ENCODE results near the gene NFASC.

NFASC gene

DNA sequence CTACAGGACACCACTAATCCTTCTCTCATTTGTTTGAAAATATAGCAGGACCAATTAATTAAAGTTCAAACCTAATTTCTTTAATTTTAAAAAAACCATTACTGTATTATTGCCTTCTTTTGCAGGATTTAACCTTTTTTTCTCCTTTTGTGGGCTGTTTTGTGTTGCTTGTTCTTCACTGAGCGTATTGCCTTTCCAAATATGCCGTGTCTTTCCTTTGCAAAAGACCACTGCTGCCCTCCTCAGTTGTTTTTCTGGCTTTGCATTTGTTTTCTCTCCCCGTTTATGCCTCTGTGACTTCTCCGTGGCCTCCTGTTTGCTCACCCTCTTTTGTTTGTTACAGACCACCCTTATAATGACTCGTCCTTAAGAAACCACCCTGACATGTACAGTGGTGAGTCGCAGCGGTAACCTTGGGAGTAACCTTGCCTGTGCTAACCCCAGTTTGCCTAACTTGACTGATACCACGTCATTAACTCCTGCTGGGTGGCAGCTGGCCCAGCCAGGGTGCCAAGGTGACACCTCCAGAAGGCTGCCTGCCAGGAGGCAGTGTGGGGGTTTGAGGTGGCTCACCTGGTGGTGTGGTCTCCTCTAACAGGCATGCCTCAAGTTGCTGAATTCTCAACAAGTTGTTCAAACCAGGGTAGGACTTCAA is 91.2 kb downstream of the NFASC start:
- DNase-seq: no peak

DNA sequence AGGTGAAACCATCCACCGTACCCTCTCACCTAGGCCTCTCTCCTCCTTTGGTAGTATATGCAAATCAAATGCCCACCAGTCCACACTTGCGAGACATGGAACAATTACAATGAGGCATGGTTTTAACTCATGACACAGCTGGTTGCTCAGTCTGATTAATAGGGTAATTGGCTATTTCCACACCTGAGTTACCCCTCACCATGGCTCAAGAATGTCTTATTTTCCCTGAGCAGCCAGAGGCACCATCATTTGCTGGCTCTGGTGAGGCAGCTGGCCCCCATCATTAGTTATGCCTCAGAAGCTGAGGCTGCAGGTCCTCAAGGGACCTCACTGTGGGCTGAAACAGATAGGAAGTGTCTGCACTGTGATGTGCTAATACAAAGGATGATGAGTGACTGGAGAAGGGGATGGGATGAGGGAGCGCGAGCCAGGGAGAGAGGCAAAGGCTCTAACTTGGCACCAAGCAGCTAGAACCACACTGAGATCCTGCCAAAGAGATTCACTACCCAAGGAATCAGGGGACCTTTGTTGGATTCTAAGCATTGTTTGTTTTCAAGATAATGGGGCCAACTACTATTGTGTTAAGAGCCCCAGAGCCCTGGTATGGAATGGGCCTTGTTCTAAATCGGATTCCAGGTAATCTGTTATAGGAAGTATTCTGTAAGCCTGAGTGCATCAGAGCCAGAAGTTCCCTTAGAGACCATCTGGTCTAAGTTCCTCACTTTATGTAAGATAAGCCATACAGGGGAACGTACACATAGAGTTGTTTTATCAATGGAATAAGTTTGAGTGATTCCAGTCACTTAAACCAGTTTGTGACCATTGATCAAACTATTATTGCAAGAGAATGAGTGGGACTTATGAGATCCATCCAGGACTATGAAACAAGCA is 92.3 kb downstream of the NFASC start:
- DNase-seq: no peak

DNA sequence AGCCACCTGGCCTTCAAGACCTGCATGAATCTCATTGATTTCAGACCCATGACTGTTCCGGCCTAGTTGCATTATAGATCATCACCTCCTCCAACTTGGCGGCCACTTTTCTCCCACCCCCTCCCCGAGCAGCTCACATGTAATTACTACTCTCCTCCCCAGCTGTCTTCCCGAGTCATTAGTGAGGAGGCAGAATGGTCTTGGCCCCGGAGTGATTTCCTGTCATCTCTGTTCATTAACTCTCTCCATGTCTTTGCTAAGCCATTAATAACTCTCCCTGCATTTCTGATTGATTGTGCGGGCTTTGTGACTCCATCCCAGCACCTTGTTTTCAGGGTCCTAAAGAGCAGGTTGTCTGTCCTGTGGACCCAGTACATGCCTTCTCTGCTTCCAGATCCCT is 96.8 kb downstream of the NFASC start:
- no peak for DNase-seq

DNA sequence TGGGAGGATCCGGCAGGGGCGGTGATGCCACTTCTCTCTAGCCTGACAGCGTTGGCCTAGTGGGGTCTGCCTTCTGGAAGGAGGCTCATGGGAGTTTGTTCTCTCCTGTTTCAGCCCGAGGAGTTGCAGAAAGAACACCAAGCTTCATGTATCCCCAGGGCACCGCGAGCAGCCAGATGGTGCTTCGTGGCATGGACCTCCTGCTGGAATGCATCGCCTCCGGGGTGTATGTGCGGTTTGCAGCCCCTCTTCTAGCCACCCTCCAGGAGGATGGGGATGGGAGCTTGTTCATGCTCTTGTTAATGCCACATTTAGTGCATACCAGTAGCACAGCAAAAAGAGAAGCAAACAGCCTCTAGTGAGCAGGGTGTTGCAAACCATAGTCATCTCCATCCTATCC is 97.5 kb downstream of the NFASC start:
- DNase-seq: no peak

DNA sequence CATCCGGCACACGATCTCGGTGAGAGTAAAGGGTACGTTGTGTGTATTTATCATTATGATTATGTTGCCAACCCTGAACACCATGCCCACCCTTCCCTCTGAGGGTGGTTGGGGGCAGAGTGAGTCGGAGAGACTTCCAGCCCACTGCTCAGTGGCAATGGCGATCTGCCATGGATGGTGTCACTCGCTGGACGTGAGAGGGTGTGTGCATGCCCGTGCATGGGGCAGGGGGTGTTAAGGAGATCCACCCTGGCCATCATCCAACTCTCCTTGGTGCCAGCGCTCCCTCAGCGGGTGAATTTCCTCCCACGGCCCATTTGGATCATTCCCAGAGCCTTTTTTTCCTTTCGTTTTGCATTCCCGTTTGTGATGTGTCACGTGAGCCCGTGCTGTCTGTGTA is 98.3 kb downstream of the NFASC start:
- DNase-seq: no peak

DNA sequence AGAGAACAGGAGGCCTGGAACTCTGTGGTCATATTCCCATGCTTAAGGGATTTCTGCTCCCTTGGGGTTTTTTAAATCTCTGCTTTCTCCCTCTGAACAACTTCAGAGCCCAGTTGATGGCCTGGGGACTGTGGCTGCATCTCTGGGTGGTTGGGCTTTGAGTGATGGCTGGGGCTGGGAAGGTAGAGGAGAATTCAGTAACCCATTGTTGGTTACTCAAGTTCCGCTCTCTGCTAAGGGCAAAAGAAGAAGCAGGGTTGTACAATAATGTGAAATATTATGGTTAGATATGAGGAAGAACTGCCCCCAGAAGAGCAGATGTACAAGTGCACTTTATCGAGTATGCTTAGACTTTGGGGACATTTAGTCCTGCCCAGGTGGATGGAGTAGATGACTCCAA is 100.3 kb downstream of the NFASC start:
- no peak for DNase-seq

DNA sequence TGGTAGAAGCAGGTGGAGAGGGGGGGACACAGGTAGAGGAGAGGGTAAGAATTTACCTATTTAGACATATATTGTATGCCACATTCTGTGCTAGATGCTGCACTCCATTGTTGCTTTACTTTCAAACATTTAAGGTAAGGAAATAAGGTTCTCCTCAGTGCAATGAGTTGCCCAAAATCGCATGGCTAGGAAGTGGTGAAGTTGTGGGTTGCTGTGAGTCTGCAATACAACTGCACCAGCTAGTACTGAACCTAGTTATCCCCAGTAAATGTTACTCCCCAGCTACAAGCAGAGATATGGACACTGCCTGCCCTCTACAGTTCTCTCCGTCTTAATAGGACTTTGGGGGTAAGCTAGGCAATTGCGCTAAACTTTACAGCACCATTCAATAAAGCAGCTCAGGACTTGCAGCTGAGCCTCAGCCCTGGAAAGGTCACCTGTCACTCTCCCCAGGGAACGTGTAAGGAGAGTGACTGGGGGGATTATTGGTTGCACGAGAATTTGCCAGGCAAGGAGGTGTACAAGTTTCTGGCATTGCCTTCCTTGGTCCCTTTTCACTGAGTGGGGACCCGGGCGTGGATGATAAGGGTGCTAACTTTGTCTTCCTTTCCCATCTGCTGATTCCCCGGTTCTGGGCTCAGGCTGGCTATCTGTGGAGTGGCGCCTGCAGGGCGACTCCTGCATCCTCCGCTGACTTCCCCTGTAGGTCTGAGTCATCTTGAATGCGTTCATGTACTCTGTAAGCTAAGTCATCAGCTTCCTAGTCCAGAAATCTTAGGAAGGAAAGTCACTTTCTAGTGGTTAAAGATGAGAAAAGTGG is 101.1 kb downstream of the NFASC start:
- no peak for DNase-seq

DNA sequence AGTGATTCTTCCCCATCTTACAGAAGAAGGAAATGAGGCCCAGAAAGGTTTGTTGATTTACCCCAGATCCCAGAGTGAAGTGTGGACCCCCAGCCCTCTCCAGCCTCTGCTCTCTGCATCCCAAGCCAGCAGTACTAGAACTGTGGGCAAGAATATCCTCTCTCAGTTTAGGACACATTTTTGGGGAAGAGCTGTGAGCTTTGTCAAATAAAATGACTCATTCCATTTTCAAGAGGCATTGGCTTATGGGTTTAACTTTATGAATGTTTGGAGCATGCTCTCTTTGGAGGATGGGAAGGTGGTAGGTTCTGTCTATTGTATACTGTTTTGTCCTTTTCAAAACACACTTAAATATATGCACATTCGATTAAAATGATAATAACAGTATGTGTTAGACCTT is 101.8 kb downstream of the NFASC start:
- DNase-seq: no peak

DNA sequence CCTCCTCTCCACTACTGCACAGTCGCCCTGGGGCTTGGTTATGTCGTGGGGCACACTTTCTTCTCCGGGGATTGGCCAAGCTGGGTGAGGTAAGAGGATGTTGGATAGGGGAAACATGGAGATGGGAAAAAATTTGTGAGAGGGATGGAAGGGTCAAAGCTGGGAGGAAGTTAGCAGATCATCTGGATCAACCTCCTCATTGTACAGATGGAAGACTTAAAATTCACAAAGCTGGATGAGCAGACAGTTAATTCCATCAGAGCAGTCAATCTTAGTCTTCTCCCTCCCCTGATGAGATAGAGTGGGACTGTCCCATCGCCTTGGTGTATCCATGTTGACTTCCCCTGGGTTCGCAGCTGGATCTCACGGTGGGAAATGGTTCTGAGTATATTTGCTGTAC is 102.8 kb downstream of the NFASC start:
- DNase-seq: no peak

DNA sequence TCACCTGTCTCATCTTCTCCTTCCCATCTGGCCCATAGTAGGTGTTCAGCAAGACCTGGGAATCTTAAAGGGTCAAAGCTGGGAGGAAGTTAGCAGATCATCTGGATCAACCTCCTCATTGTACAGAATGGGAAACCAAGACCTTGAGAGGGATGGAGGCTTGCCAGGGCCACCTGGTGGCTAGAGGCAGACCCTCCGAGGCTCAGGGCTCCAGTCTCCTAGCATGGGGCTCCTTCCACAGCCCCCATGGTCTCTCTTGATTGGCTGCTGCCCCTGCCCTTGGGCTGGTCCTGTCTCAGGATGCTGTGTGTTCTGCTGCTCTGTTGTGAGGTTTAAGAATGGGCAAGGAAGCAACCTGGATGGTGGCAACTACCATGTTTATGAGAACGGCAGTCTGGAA is 103.7 kb downstream of the NFASC start:
- no peak for DNase-seq

DNA sequence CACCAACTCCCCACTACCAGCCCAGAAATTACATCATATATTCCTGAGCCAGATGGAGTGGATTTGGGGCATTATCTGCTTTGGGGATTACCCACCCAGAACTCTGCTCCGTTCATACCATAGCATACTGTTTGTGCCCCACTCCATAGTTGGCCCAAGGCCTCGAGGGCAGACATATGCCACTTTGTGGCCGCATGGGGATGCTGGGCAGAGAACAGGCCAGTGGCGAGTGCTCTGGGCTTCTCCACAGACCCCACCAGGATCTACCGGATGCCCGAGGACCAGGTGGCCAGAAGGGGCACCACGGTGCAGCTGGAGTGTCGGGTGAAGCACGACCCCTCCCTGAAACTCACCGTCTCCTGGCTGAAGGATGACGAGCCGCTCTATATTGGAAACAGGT is 104.4 kb downstream of the NFASC start:
- DNase-seq: no peak

DNA sequence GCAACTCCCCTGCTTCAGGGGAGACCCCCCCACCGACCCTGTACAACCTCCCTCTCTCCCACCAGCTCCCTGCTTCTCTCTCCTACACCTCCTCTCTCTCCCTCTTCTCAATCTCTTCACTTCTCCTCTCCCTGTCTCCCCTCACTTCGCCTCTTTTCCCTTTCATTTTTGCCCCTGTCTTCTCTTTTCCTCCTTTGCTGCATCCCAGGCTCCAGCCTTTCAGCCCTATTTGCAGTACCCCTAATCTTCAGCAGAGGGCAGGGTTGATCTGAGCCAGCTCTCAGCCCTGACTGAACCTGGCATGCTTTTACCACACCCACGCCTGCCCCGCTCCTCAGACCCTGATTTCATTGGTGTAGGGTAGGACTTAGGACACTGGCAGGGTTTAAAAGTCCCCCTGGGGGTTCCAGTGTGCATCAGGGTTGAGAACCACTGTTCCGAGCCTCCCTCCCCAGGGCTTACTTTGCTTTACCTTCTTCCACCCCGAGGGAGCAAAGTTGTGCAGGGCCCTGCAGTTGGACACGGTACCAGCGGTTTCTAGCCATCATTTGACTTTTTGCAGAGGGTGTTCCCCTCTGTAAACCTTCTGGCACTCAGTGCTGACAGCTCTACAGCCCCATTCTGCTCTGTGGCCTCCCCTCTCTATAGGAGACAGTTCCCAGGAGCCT is 105.0 kb downstream of the NFASC start:
- peak; percentile 5 for DNase-seq

DNA sequence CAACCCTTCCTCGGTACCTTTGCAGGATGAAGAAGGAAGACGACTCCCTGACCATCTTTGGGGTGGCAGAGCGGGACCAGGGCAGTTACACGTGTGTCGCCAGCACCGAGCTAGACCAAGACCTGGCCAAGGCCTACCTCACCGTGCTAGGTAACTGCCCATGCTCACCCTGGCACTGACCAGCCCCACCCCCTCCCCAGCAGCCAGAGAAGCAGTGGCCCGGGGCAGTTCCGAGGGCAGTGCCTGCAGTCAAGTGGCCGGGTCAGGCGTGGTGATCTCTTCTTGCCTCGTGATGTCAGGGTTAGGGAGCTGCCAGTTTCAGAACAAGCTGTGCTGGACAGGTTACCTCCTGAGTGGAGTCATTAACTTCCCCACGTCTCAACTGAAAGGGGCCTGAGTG is 106.0 kb downstream of the NFASC start:
- no peak for DNase-seq

DNA sequence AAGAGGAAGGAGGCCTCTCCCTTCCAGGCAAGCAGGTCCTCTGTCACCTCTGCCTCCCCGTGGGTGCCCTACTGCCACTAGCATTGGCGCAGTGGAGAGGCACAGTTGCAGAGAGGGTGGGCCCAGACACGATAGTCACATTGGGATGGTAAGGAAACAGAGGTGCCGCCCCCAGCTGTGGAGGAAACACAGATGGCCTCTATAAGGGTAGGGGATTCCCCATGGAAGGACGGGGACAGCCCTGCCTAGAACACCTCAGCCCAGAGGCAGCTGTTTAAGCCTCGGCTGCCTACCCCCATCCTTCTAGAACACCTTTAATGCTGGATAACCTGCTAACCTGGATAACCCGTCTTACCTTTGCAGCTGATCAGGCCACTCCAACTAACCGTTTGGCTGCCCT is 106.7 kb downstream of the NFASC start:
- DNase-seq: no peak

DNA sequence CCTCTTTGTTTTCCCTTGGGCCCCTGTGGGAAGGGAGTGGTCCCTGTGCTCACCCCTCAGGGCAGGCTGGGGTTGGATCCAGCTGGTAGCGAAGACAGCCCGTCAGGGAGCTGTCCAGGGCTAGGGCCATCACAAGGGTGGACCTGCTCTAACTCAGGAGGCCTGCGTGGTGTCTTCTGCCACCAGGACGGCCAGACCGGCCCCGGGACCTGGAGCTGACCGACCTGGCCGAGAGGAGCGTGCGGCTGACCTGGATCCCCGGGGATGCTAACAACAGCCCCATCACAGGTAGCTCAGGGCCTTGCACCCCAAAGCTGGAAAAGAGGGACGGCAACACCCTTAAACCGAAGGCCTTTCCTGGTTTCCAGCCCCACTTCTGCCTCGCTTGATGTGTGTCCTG is 108.1 kb downstream of the NFASC start:
- DNase-seq: no peak

DNA sequence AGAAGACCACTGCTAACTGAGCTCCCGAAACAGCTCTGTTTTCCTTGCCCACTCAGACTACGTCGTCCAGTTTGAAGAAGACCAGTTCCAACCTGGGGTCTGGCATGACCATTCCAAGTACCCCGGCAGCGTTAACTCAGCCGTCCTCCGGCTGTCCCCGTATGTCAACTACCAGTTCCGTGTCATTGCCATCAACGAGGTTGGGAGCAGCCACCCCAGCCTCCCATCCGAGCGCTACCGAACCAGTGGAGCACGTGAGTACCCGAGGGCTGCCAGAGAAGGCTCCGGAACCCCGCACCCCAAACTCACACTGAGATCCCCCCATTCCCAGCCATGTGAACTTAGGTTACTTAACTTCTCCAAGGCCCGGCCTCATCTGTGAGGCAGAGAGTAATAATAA is 108.6 kb downstream of the NFASC start:
- no peak for DNase-seq

DNA sequence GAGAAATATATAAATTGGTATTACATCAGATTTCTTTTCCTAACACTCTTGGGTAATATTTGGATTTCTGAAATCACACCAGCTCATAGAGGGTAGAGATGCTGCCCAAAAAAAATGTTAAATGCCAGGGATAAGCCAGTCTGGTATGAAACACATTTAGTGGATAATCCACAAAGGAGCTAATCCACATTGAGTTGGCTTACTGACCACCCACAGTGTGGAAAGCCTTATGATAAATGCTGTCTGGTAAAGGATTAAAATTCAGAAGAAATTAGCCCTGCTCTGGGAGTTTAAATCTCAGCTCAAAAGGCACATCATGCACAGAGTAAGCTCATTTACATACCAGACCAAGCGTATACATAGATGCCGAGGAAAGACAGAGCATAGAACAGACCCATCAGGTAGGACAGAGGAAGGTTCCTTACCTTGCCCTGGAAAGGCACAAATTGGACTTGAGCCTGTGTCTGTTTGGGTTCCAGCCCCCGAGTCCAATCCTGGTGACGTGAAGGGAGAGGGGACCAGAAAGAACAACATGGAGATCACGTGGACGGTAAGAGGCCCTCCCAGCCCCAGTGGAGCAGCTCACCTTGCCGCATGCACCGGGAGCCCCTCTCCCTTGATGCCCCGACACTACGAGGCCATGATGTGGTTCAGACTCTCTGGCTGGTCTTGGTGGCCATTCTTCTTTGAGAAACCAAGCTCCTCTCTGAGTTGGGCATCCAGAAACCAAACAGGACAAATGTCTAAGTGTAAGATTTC is 109.4 kb downstream of the NFASC start:
- no peak for DNase-seq

DNA sequence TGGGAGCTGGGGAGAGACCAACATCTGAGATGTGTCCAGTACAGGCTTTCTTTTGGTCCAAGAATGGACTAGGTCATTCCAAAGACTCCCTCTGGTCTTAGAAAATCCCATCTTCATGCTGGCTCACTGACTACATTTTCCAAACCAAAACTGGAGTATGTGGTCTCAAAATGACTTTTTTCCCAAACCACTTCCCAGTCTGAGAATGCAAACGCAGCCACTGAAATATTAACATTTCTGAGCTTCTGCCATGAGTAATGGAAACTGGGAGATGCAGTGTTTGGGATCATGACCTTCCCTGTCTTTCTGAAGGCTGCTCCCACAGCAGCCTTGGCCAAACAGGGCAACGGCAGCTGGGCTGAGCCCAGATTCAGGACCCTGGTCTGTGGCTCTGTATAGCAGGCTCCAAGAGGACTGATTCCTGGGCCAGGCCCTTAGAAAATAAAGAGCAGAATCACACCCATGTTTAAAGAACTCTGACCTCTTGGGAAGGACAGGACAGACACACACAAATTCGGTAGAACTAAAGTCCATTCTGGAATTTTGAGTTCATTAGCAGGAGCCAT is 110.3 kb downstream of the NFASC start:
- DNase-seq: no peak

DNA sequence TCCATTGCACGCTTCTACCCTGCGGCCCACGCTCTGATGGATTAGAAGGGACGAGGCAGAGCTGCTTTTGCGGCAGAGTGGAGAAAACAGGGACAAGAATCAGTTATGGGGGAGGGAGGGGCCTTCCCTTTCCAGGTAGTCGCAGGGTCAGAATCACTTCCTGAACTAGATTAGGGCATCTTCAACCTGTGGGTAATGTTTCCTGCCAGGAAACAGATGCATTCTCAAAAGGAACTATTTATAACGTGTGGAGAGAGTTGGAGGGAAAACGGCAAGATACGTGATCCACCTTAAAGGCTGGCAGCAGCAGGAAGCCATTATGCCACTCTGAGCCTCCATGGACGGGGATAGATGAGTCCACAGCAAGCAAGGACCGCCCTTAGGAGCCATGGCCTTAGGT is 112.5 kb downstream of the NFASC start:
- no peak for DNase-seq

DNA sequence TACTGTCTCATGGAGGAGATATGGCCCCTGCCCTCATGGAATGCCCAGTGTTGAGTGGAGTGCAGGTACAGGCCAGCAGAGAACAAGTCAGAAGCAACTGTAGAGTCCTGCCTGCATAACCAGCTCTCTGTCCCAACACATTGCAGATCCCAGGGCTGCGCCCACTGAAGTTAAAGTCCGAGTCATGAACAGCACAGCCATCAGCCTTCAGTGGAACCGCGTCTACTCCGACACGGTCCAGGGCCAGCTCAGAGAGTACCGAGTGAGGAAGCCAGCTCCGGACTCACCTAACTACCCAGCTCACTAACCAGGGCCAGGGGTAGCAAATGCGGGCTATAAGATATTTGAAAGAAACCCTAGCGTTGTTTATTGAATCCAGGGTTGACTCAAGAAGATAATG is 113.2 kb downstream of the NFASC start:
- no peak for DNase-seq

DNA sequence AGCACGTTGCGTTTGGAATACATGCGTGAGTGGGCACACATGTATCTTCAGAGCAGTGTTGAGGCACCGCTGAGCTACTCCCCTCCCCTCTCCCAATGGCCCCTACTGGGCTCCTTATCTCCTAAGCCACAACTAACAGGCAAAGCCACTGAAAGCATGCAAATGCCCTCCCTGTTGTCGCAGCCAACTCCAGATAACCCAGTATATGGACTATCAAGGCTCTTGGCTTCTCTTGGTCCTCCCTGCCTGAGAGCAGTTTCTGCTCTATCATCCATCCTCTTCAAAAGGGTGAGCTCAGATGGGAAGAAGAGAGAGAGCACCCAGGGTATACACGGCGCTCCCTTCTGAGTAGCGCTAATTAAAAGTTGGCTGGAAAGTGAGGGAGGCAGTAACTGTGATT is 113.8 kb downstream of the NFASC start:
- no peak for DNase-seq

DNA sequence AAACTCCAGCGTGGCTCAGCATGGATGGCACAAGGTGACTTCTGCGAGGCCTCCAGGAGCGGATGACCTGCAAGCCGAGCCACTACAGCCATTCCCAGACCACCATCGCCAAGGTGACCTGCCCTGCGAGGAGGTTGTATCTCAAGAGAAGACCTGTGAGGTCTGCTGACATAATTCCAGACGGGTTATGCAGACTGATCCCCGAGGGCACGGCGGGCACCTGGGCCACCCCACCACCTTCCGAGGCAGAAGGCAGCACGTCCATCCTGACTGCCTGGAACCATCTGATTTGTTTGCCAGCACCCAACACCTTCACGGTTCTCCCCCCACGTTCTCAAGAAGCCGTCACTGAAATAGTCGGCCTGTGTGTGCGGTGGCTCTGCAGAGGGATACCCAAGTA is 115.5 kb downstream of the NFASC start:
- DNase-seq: no peak
